Measurements from ENCODE around the gene HIC1.

GRCh38 chr17:2060681-2061440 lies 6.0 kb downstream of the HIC1 start:
- peak in 1 of 2 donors; percentile 13 for TF ChIP-seq POLR2A (IDR thresholded peaks at IDR 0.05)
- TF ChIP-seq CTCF (IDR thresholded peaks at IDR 0.05): no peak
- no peak for TF ChIP-seq POLR2AphosphoS5 (IDR thresholded peaks at IDR 0.05)

All from gastroesophageal sphincter (tissue), 3 donors.